Upper lobe of left lung (tissue), 4 donors: ENCODE data around the gene PRAMEF12.

Experiments used
- CTCF ChIP-seq, 6 experiments: fragments of 450-650 bp in 4 of 6; fragments of 200-600 bp in 2 of 6; sonication (generic) in 2 of 6; IDR thresholded peaks; one replicate each; pipeline ENCODE4 v1.5.1; 2016 to 2019; ENCODE audit warnings: antibody characterized with exemption in 6 of 6
- EP300 ChIP-seq, 4 donors: sonication (generic); formaldehyde crosslinking; IDR thresholded peaks; one replicate each; pipeline ENCODE4 v1.5.1; 2017; ENCODE audit warnings: antibody characterized with exemption in 4 of 4, control low read depth in 2 of 4
- POLR2A ChIP-seq, 4 donors: fragments of 450-650 bp; IDR thresholded peaks; one replicate each; pipeline ENCODE4 v1.5.1; 2016 to 2017; ENCODE audit warnings: antibody characterized with exemption in 4 of 4, mild to moderate bottlenecking in 2 of 4
- POLR2AphosphoS5 ChIP-seq, 2 donors: sonication (generic); formaldehyde crosslinking; IDR thresholded peaks; one replicate each; pipeline ENCODE4 v1.5.1; 2017; ENCODE audit warnings: antibody characterized with exemption in 2 of 2

- TF ChIP-seq POLR2A (IDR thresholded peaks at IDR 0.05) (no peak), POLR2AphosphoS5 (IDR thresholded peaks at IDR 0.05) (no peak), CTCF (IDR thresholded peaks at IDR 0.05) (no peak), EP300 (IDR thresholded peaks at IDR 0.05) (no peak)
Observed at GRCh38 chr1:12776801-12777557, 3.4 kb downstream of the PRAMEF12 start.
